ENCODE measurements around the gene GNRH2.
"Not testable (repeated sequence)": the region's sequence is repeated elsewhere in the genome, so short reads cannot be mapped to it uniquely, and the experiment has no call there.

The GNRH2 gene, protein sequence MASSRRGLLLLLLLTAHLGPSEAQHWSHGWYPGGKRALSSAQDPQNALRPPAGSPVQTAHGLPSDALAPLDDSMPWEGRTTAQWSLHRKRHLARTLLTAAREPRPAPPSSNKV

DNA sequence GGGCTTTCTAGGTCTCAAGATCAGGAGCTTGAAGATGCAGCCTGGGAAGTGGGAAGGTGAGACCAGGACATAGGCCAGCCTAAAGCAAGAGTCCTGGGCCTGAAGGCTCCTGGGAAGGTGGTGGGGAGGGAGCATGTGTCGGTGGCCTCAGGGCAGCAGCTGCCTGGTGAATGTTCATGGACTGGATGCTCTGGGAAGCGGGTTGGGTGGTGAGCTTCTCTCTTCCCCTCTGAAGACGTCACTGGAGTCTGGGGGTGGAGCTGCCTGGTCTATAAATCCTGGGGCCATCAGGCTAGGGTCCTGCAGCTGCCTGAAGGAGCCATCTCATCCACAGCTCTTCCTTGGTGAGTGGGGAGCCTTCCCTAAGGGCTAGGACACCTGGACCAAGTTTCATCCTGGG, at the start of gene GNRH2:
TSS of gene GNRH2 (plus strand) at position 301 of the 400 bp plus-strand sequence. CDS start 793 bp downstream, outside the sequence.
- no peak for DNase-seq

- DNase-seq = no peak
Observed at GRCh38 chr20:2995796-2996195, 47.6 kb upstream of the GNRH2 start.

DNA sequence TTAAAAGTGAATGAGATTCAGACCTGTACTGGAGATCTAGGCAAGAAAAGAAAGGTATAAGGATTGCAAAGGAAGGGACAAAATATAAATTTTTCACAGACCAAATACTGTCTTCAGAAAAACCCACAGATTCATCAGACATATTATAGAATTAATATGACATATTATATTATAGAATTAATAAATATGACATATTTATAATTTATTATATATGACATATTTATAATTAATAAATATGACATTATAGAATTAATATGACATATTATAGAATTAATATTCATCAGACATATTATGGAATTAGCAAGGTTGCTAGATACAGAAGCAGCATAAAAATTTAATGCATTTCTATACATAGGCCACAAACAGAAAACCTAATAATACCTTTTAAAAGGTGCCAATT, 44.7 kb upstream of the GNRH2 start:
- no peak for DNase-seq

DNA sequence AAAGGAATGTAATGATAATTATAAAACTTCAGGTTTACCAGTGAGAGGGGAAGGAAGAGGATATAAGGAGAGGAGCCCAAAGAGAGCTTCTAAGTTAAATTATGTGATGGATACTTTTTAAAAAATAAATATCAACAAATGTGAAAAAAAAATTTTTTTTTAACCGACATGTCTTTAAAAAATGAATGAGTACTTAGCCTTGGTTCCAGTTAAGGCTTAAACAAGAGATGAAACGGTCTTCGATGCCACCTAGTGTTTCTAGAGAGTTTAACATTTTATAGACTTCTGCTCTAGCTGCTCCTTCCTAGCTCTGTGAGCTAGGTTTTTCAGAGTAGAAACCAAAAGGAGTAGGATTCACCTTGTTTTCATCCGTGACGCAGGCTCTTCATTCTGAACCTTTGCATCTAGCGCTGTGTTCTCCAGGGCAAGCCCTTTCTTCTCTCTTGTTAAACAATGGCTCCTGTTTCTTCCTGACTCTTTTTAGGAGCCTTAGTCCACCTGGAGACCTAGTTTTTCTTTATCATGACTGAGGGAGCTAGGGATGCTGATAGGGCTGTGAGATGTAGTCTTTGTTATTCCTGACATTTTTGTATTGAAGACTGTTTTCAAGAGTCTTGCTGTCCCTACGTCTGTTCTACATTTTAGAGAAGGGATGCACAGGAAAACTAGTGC, 42.4 kb upstream of the GNRH2 start:
- peak; percentile 53 to 70 (median 69) for DNase-seq

GRCh38 chr20:3003416-3003815, 40.0 kb upstream of the GNRH2 start:
- no peak for DNase-seq

GRCh38 chr20:3010985-3011723, 32.3 kb upstream of the GNRH2 start:
- DNase-seq = no peak

GRCh38 chr20:3011752-3012151, 31.7 kb upstream of the GNRH2 start:
- no peak for DNase-seq

GRCh38 chr20:3013771-3014170, 29.7 kb upstream of the GNRH2 start:
- no peak for DNase-seq

DNA sequence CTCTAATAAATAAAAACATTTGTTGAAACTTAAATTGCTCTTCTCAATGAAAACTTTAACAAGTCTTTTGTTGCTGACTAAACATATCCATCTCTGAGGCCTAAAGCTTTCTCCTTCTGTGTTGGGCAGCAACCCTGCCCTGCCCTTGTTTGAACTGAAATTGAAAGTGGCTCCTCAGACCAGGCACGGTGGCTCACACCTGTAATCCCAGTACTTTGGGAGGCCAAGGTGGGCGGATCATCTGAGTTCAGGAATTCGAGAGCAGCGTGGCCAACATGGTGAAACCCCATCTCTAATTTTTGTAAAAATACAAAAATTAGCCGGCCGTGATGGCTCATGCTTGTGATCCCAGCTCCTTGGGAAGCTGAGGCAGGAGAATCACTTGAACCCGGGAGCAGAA, 29.2 kb upstream of the GNRH2 start:
- no peak for DNase-seq

GRCh38 chr20:3014662-3015061, 28.8 kb upstream of the GNRH2 start:
- DNase-seq = no peak

DNA sequence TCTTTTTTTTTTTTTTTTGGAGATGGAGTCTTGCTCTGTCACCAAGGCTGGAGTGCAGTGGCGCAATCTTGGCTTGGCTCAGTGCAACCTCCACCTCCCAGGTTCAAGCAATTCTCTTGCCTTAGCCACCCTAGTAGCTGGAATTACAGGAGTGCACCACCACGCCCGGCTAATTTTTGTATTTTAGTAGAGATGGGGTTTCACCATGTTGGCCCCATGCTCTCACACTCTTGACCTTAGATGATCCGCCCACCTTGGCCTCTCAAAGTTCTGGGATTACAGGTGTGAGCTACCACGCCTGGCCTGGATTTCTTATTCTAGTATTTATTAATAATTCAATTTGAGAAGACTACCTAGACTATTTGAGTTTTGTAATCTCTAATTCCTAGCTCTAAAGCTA, 28.1 kb upstream of the GNRH2 start:
- DNase-seq = not testable (repeated sequence)

- DNase-seq = no peak
Observed at GRCh38 chr20:3021327-3021726, 22.1 kb upstream of the GNRH2 start.

GRCh38 chr20:3021777-3022176, 21.6 kb upstream of the GNRH2 start:
- no peak for DNase-seq

DNA sequence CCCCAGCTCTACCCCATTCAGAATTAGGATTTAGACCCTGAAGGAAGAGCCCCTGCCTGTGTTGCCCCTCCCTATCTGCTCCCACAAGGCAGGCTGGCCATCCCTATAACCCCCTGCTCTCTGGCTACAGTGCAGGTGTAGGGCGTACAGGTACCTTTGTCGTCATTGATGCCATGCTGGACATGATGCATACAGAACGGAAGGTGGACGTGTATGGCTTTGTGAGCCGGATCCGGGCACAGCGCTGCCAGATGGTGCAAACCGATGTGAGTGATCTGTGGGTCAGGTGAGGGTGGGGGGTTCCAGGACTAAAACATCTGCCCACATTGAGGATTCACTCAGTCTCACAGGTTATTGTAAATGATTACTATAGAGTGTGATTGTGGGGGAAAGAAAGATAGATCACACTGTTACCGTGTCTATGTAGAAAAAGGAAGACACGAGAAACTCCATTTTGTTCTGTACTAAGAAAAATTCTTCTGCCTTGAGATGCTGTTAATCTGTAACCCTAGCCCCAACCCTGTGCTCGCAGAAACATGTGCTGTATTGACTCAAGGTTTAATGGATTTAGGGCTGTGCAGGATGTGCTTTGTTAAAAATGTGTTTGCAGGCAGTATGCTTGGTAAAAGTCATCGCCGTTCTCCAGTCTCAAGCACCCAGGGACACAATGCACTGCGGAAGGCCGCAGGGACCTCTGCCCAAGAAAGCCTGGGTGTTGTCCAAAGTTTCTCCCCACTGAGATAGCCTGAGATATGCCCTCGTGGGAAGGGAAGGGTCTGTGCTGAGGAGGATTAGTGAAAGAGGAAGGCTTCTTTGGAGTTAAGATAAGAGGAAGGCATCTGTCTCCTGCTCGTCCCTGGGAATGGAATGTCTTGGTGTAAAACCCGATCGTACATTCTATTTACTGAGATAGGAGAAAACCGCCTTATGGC, 20.6 kb upstream of the GNRH2 start:
- DNase-seq = not testable (repeated sequence)

GRCh38 chr20:3027987-3028386, 15.4 kb upstream of the GNRH2 start:
- no peak for DNase-seq

DNA sequence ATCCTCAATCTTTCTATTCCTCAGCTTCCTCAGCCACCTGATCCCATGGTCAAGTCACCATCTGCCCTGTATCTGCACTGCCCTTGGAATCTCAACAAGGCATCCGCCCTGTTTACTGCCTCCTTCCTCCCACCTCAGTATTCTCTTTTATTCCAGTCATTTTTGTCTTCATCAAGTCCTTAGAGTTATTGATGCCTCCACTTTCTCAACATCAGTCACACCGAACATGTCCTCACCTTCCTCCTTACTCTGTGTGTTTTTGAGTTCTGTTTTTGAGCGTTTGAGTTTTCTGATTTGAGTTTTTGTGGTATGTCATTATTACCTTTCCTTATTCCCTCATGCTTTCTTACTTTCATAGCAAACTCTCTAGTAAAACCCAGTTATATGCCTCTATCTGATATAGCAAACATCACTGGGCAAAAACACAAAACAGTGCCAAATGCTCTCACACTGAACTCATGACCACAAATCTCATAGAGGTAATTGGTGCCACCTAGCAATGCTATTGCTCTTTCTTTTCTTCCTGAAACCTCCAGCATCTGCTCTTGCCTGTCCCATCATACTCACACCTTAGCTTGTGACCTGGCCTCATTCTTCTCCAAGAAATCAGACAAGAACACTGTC, 11.8 kb upstream of the GNRH2 start:
- no peak for DNase-seq

DNA sequence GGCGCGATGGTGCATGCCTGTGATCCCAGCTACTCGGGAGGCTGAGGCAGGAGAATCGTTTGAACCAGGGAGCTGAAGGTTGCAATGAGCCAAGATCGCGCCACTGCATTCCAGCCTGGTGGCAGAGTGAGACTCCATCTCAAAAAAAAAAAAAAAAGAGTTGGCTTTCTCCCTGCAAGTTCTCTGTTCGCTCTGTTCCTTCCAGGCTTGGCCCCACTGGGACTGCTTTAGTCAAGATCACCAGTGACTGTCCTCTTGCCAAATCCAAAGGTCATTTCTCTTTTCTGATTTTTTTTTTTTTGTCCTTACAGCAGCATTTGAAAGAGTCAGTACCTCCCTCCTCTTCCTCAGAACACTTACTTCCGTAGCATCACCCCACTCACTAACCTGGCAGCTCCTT, 10.8 kb upstream of the GNRH2 start:
- no peak for DNase-seq

- DNase-seq = no peak
Observed at GRCh38 chr20:3037654-3038053, 5.8 kb upstream of the GNRH2 start.

DNA sequence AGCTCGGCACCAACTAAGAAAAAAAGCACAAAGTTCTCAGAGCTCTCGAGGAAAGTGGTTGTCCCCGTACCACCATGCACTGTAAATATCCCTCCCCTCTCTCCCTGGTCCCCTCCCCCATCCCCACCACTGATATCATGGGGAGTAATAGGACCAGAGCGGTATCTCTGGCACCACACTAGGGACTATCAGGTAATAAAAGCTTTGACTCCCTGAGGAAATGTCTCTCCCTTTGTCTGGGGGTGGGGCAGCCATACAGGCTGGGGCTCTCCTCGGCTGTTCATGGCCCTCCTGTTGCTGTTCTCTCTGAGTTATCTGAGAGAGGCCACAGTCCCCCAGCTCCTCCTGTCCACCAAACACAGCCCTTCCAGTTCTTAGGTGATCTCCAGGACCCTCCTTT, 5.0 kb upstream of the GNRH2 start:
- no peak for DNase-seq

GRCh38 chr20:3039426-3039825, 4.0 kb upstream of the GNRH2 start:
- no peak for DNase-seq

DNA sequence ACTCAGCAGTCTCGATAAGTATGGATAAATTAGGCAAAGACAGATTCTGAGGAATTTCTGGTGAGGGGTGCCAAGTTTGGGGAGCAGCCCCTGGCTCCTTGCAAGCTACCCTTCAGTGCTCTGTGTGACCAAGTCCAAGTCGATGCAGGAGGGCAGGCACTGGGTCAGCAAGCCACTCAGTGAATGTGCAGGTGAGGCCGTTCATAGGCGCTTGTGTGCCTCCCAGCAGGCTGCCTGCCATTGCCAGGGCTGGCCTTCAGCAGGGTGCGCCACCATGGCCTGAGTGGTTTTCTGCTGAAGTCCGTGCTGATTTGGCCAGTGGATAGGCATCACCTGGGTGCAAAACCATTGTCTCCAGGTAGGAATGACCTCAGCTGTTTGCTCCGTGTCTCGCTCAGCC, 3.3 kb upstream of the GNRH2 start:
- DNase-seq = no peak

DNA sequence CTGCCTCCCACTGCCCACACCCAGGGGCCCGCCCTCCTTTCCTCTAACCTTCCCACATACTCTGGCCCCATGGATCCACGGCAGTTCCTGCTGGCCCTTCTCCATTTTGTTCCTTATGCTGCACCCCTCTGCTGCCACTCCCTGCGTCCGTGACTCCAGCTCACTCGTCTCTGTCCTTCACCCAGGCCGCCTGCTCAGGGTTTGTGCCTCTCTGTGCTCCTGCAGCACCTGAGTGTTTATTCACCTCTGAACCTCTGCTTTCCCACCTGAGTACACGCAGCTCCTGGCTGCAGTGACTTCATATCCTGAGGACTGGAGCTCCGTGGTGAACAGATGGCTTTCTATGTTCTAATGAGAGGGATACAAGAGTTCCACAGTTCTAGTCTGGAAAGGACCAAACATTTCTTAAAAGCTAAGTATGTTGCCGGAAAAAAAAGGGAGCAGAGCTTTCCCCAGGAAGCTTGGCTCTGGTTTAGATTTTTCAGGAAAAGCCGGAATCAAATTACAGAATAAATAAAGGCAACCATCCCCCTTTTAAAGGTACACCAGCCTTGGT, 1.5 kb upstream of the GNRH2 start:
- DNase-seq = no peak
